Activated naive CD8-positive, alpha-beta T cell treated with anti-CD3 and anti-CD28 coated beads, Interleukin-2, amount 10 ng/mL, durations not matched to agents 7 days and 5 days (primary cell): Measurements from ENCODE around the gene ZNF618. TPM values are rescaled to one million over a fixed set of nuclear protein-coding genes. Genes with fewer than 3 reads are reported as not detected.

Source experiments
- ATAC-seq: fragments of 150-1000 bp; cut with Tn5 transposase; one replicate; pipeline ENCODE4 v1.10.0; 2021; ENCODE audit warnings: low read depth, moderate library complexity
- POLR2A ChIA-PET: fragments of 350-600 bp; sonication (Branson Sonifier 250); formaldehyde crosslinking; loops from one replicate; lab custom pipeline; 2021; ENCODE audit warnings: antibody characterized with exemption; lab: Charles Lee
- DNase-seq: peaks from one replicate; pipeline ENCODE4 v3.0.0; 2021
- H3K27ac Mint-ChIP-seq: one replicate; pipeline ENCODE4 v1.8.0; 2022; ENCODE audit warnings: mild to moderate bottlenecking, mixed read lengths
- H3K27me3 Mint-ChIP-seq: one replicate; pipeline ENCODE4 v1.8.0; 2022; ENCODE audit warnings: mild to moderate bottlenecking, moderate library complexity, mixed read lengths
- H3K36me3 Mint-ChIP-seq: one replicate; pipeline ENCODE4 v1.8.0; 2021; ENCODE audit warnings: mild to moderate bottlenecking, mixed read lengths
- H3K4me1 Mint-ChIP-seq: one replicate; pipeline ENCODE4 v1.8.0; 2021; ENCODE audit warnings: mixed read lengths
- H3K4me3 Mint-ChIP-seq: one replicate; pipeline ENCODE4 v1.8.0; 2022; ENCODE audit warnings: mild to moderate bottlenecking, moderate library complexity, mixed read lengths
- H3K9me3 Mint-ChIP-seq: one replicate; pipeline ENCODE4 v1.8.0; 2021; ENCODE audit warnings: mixed read lengths
- total RNA-seq, 2 experiments: library from RNA; stranded (reverse); gene quantifications; one replicate each; pipeline ENCODE4 v1.2.3, GENCODE V29; 2021

Gene ZNF618
- total RNA-seq, 2 experiments from 2014 or later, result 0.60 to 0.75 TPM

- no peak overlapping the region for H3K4me3 Mint-ChIP-seq
- DNase-seq (no peak), ATAC-seq (no peak)
- no peaks in the 10 kb centered on the region for H3K36me3 Mint-ChIP-seq
- H3K9me3 Mint-ChIP-seq, result no peaks in the 10 kb centered on the region
- H3K4me1 Mint-ChIP-seq, result no peaks in the 10 kb centered on the region
- H3K27me3 Mint-ChIP-seq, result no peaks in the 10 kb centered on the region
- H3K27ac Mint-ChIP-seq, result no peak overlapping the region
- POLR2A ChIA-PET, result no interaction called here
Observed at GRCh38 chr9:113934829-113935676, 58.9 kb downstream of the ZNF618 start.

- DNase-seq, result no peak
- H3K4me3 Mint-ChIP-seq, result no peak overlapping the region
- H3K27me3 Mint-ChIP-seq, result peaks cover under 1% of the 10 kb centered on the region
- no peaks in the 10 kb centered on the region for H3K9me3 Mint-ChIP-seq
- H3K36me3 Mint-ChIP-seq, result no peaks in the 10 kb centered on the region
- H3K4me1 Mint-ChIP-seq, result no peaks in the 10 kb centered on the region
- H3K27ac Mint-ChIP-seq, result no peak overlapping the region
- ATAC-seq, result no peak
- POLR2A ChIA-PET, result no interaction called here
Observed at GRCh38 chr9:113935677-113936380, 59.7 kb downstream of the ZNF618 start.

GRCh38 chr9:113940077-113940476 is 64.0 kb downstream of the ZNF618 start:
- POLR2A ChIA-PET, result no interaction called here
- Mint-ChIP-seq H3K27ac (no peak overlapping the region), H3K36me3 (no peaks in the 10 kb centered on the region), H3K9me3 (no peaks in the 10 kb centered on the region), H3K4me1 (no peaks in the 10 kb centered on the region), H3K4me3 (no peak overlapping the region), H3K27me3 (peaks cover 9% of the 10 kb centered on the region)
- no peak for ATAC-seq
- DNase-seq, result no peak

- POLR2A ChIA-PET, result no interaction called here
- H3K27ac Mint-ChIP-seq, result no peak overlapping the region
- H3K27me3 Mint-ChIP-seq, result peaks cover 9% of the 10 kb centered on the region
- H3K4me1 Mint-ChIP-seq, result no peaks in the 10 kb centered on the region
- H3K36me3 Mint-ChIP-seq, result no peaks in the 10 kb centered on the region
- DNase-seq, result no peak
- no peak for ATAC-seq
- no peak overlapping the region for H3K4me3 Mint-ChIP-seq
- no peaks in the 10 kb centered on the region for H3K9me3 Mint-ChIP-seq
Observed at GRCh38 chr9:113941056-113941455, 64.9 kb downstream of the ZNF618 start.

GRCh38 chr9:113941526-113941925 is 65.4 kb downstream of the ZNF618 start:
- DNase-seq (no peak), ATAC-seq (no peak)
- Mint-ChIP-seq H3K36me3 (no peaks in the 10 kb centered on the region), H3K4me1 (no peaks in the 10 kb centered on the region), H3K27ac (no peak overlapping the region), H3K27me3 (peaks cover 9% of the 10 kb centered on the region), H3K4me3 (no peak overlapping the region), H3K9me3 (no peaks in the 10 kb centered on the region)
- POLR2A ChIA-PET, result no interaction called here

GRCh38 chr9:113943112-113944009 is 67.3 kb downstream of the ZNF618 start:
- ATAC-seq, result no peak
- no peaks in the 10 kb centered on the region for H3K36me3 Mint-ChIP-seq
- no peaks in the 10 kb centered on the region for H3K9me3 Mint-ChIP-seq
- no peak overlapping the region for H3K4me3 Mint-ChIP-seq
- no peak overlapping the region for H3K27ac Mint-ChIP-seq
- no peak for DNase-seq
- POLR2A ChIA-PET, result no interaction called here
- H3K4me1 Mint-ChIP-seq, result no peaks in the 10 kb centered on the region
- H3K27me3 Mint-ChIP-seq, result peaks cover 9% of the 10 kb centered on the region

GRCh38 chr9:113945784-113946183 is 69.7 kb downstream of the ZNF618 start:
- peaks cover 8% of the 10 kb centered on the region for H3K27me3 Mint-ChIP-seq
- DNase-seq, result no peak
- H3K9me3 Mint-ChIP-seq, result no peaks in the 10 kb centered on the region
- no peak overlapping the region for H3K4me3 Mint-ChIP-seq
- POLR2A ChIA-PET, result no interaction called here
- no peak for ATAC-seq
- H3K27ac Mint-ChIP-seq, result no peak overlapping the region
- no peaks in the 10 kb centered on the region for H3K36me3 Mint-ChIP-seq
- no peaks in the 10 kb centered on the region for H3K4me1 Mint-ChIP-seq

- no peak for ATAC-seq
- Mint-ChIP-seq H3K4me1 (no peaks in the 10 kb centered on the region), H3K9me3 (no peaks in the 10 kb centered on the region), H3K27me3 (peaks cover 5% of the 10 kb centered on the region), H3K4me3 (no peak overlapping the region), H3K36me3 (no peaks in the 10 kb centered on the region), H3K27ac (no peak overlapping the region)
- POLR2A ChIA-PET, result no interaction called here
- DNase-seq, result no peak
Observed at GRCh38 chr9:113946496-113947115, 70.5 kb downstream of the ZNF618 start.

GRCh38 chr9:113947941-113948340 is 71.8 kb downstream of the ZNF618 start:
- no peak overlapping the region for H3K4me3 Mint-ChIP-seq
- H3K36me3 Mint-ChIP-seq, result no peaks in the 10 kb centered on the region
- H3K27ac Mint-ChIP-seq, result no peak overlapping the region
- DNase-seq (no peak), ATAC-seq (no peak)
- no peaks in the 10 kb centered on the region for H3K27me3 Mint-ChIP-seq
- H3K9me3 Mint-ChIP-seq, result no peaks in the 10 kb centered on the region
- no peaks in the 10 kb centered on the region for H3K4me1 Mint-ChIP-seq
- POLR2A ChIA-PET, result no interaction called here

GRCh38 chr9:113948891-113949570 is 72.9 kb downstream of the ZNF618 start:
- Mint-ChIP-seq H3K4me1 (no peaks in the 10 kb centered on the region), H3K9me3 (no peaks in the 10 kb centered on the region), H3K27me3 (no peaks in the 10 kb centered on the region), H3K4me3 (no peak overlapping the region), H3K27ac (no peak overlapping the region), H3K36me3 (no peaks in the 10 kb centered on the region)
- POLR2A ChIA-PET, result no interaction called here
- DNase-seq (no peak), ATAC-seq (no peak)

GRCh38 chr9:113949571-113950078 is 73.5 kb downstream of the ZNF618 start:
- no peaks in the 10 kb centered on the region for H3K9me3 Mint-ChIP-seq
- ATAC-seq, result no peak
- no peak overlapping the region for H3K4me3 Mint-ChIP-seq
- POLR2A ChIA-PET, result no interaction called here
- H3K36me3 Mint-ChIP-seq, result no peaks in the 10 kb centered on the region
- H3K4me1 Mint-ChIP-seq, result no peaks in the 10 kb centered on the region
- no peak overlapping the region for H3K27ac Mint-ChIP-seq
- H3K27me3 Mint-ChIP-seq, result no peaks in the 10 kb centered on the region
- DNase-seq, result no peak

- ATAC-seq, result no peak
- no peak overlapping the region for H3K27ac Mint-ChIP-seq
- H3K4me3 Mint-ChIP-seq, result no peak overlapping the region
Observed at GRCh38 chr9:113950195-113951031, 74.3 kb downstream of the ZNF618 start.

More at GRCh38 chr9:113950195-113951031, 74.3 kb downstream of the ZNF618 start:
- Mint-ChIP-seq H3K27me3 (no peaks in the 10 kb centered on the region), H3K4me1 (no peaks in the 10 kb centered on the region), H3K36me3 (no peaks in the 10 kb centered on the region), H3K9me3 (no peaks in the 10 kb centered on the region)
- POLR2A ChIA-PET, result no interaction called here
- DNase-seq, result no peak
